GM18870 (cell line): ENCODE results near the gene PIGH.
"Not testable (repeated sequence)": the region's sequence is repeated elsewhere in the genome, so short reads cannot be mapped to it uniquely, and the experiment has no call there.

ENCODE experiments used
- ATAC-seq: cut with Tn5 transposase; IDR thresholded peaks from one replicate; pipeline ENCODE4 v1.9.1; 2021; ENCODE audit warnings: moderate library complexity; ENCODE audit not compliant: unreplicated experiment

Gene PIGH

GRCh38 chr14:67553547-67553946 lies 46.5 kb downstream of the PIGH start:
- ATAC-seq = no peak

GRCh38 chr14:67551940-67552339 lies 48.1 kb downstream of the PIGH start:
- no peak for ATAC-seq

DNA sequence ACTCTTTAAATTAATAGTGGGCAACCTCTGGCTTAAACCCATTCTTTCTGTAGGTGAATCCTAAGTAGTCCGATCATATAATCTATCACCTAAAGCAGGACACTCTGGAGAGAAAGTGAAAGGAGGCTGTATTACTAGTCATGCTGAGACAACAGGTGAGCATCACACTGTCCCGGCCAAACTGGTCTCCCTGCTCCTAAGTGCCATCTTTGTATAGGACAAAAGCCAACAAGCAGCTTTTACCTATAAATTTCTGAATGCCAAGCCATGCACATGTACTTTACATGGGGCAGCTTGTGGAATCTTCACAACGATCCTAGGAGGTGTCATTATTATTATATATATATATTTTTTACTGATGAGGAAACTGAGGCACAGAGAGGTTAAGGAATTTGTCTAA lies 48.9 kb downstream of the PIGH start:
- no peak for ATAC-seq

- ATAC-seq = no peak
Observed at GRCh38 chr14:67549734-67550133, 50.3 kb downstream of the PIGH start.

DNA sequence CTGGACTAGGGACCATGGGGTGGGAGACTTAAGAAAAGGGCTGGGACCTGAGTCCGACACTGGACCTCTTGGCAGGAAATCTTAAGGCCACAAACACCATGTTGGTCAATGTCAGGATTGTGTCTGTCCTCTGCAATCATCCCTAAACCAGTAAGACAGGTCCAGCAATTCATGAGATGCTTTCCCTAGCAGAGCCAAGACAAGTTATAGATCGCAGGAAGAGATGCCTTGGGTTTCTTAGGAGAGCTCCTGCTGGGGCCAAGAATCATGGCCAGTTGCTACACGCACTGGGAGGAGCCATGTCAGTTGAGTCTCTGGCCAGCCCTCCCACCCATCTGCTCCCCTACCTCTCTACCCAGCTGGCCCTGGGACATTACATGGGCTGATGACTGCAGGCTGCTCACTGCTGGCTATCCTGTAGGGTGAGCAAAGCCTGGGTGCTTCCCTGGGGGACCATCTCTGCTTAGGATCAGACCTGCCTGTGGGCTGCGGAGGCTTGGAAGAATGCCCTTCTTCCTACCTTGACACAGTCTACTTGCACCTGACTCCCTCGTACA lies 52.8 kb downstream of the PIGH start:
- ATAC-seq = no peak

DNA sequence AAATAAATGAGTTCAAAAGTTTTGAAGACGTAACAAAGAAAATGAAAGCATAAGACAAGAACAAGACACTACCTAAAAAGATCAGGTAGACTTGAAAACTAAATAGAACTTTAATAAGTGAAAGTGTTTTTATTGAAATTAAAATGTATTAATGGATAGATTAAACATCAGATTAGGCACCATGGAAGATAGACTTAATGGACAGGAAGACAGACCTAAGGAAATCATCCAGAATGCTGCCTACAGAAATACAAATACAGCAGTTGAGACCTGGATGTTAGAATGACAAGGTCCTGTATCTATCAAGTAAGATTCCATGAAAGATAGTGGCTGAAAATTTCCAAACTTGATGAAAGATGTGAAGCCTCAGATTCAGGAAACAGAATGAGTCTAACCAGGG lies 55.5 kb downstream of the PIGH start:
- no peak for ATAC-seq

DNA sequence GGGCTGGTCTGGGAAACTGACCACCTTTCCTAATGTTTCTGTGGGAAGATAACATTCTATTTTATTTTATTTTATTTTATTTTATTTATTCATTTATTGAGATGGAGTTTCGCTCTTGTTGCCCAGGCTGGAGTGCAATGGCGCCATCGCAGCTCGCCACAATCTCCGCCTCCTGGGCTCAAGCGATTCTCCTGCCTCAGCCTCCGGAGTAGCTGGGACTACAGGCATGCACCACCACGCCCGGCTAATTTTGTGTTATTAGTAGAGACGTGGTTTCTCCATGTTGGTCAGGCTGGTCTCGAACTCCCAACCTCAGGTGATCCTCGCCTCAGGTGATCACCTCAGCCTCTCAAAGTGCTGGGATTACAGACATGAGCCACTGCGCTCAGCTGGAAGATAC lies 57.4 kb downstream of the PIGH start:
- not testable (repeated sequence) for ATAC-seq

- ATAC-seq = no peak
Observed at GRCh38 chr14:67541448-67542387, 58.4 kb downstream of the PIGH start.
